Neural cell (in vitro differentiated cells): ENCODE results near the gene DHFR. TPM values are rescaled to one million over a fixed set of nuclear protein-coding genes. Genes with fewer than 3 reads are reported as not detected.

Experiments
- H2AFZ ChIP-seq: fragments of 200-600, 300-800 bp; sonication (generic), shearing (Covaris generic); 2 replicates; pipeline ENCODE4 v1.6.0; 2014; ENCODE audit warnings: low read depth, mild to moderate bottlenecking, antibody characterized with exemption, low read length, moderate library complexity
- H3F3A ChIP-seq: fragments of 200-600 bp; shearing (Covaris generic); 2 replicates; pipeline ENCODE4 v1.6.1; 2016; ENCODE audit warnings: mild to moderate bottlenecking, moderate library complexity, mixed read lengths, antibody characterized with exemption, low read length; ENCODE audit not compliant: insufficient read depth, poor library complexity, severe bottlenecking
- H3K27ac ChIP-seq: fragments of 200-600, 300-800 bp; sonication (generic), shearing (Covaris generic); 2 replicates; pipeline ENCODE4 v1.5.1; 2014; ENCODE audit warnings: mild to moderate bottlenecking, low read length, moderate library complexity
- H3K27me3 ChIP-seq: fragments of 300-800, 200-600 bp; sonication (generic), shearing (Covaris generic); 2 replicates; pipeline ENCODE4 v1.6.0; 2014; ENCODE audit warnings: mild to moderate bottlenecking, low read depth, low read length, moderate library complexity; ENCODE audit not compliant: insufficient read depth
- H3K36me3 ChIP-seq: fragments of 300-800, 200-600 bp; sonication (generic), shearing (Covaris generic); 2 replicates; pipeline ENCODE4 v1.5.1; 2014; ENCODE audit warnings: mild to moderate bottlenecking, antibody characterized with exemption, low read length, moderate library complexity; ENCODE audit not compliant: insufficient read depth
- H3K4me2 ChIP-seq: fragments of 300-800, 200-600 bp; sonication (generic), shearing (Covaris generic); 2 replicates; pipeline ENCODE4 v1.6.0; 2014; ENCODE audit warnings: mild to moderate bottlenecking, low read length
- H3K4me3 ChIP-seq: fragments of 300-800, 200-600 bp; sonication (generic), shearing (Covaris generic); 2 replicates; pipeline ENCODE4 v1.5.1; 2014; ENCODE audit warnings: mild to moderate bottlenecking, low read length, moderate library complexity
- H3K79me2 ChIP-seq: fragments of 200-600 bp; shearing (Covaris generic); replicated peaks from 2 replicates; pipeline ENCODE4 v1.6.0; 2014; ENCODE audit warnings: mild to moderate bottlenecking, low read length, moderate library complexity; ENCODE audit not compliant: insufficient read depth
- H3K9ac ChIP-seq: fragments of 300-800, 200-600 bp; sonication (generic), shearing (Covaris generic); 2 replicates; pipeline ENCODE4 v1.6.1; 2016; ENCODE audit warnings: mild to moderate bottlenecking, low read length, mixed read lengths
- H3K9me2 ChIP-seq: fragments of 200-600 bp; shearing (Covaris generic); 2 replicates; pipeline ENCODE4 v1.6.1; 2016; ENCODE audit warnings: mild to moderate bottlenecking, low read length, mixed read lengths; ENCODE audit not compliant: insufficient read depth
- H3K9me3 ChIP-seq: fragments of 200-600, 300-800 bp; sonication (generic), shearing (Covaris generic); 2 replicates; pipeline ENCODE4 v1.6.1; 2016; ENCODE audit warnings: mild to moderate bottlenecking, mixed run types, low read length, moderate library complexity, mixed read lengths
- H4K20me1 ChIP-seq: fragments of 200-600 bp; shearing (Covaris generic); 2 replicates; pipeline ENCODE4 v1.6.1; 2016; ENCODE audit warnings: mild to moderate bottlenecking, mixed run types; ENCODE audit not compliant: insufficient read depth
- EP300 ChIP-seq: fragments of 450-650 bp; conservative IDR thresholded peaks from 2 replicates; pipeline ENCODE4 v1.6.1; 2014; ENCODE audit warnings: antibody characterized with exemption, mild to moderate bottlenecking, moderate library complexity; ENCODE audit not compliant: poor library complexity, severe bottlenecking
- EZH2 ChIP-seq: fragments of 200-600, 300-800 bp; shearing (Covaris generic), sonication (generic); IDR thresholded peaks from 2 replicates; pipeline ENCODE4 v1.6.1; 2014; ENCODE audit warnings: antibody characterized with exemption, low read length, borderline replicate concordance, mild to moderate bottlenecking; ENCODE audit not compliant: insufficient read depth, poor library complexity, severe bottlenecking
- MXI1 ChIP-seq: fragments of 450-650 bp; conservative IDR thresholded peaks from 2 replicates; pipeline ENCODE4 v1.6.1; 2014; ENCODE audit warnings: antibody characterized with exemption, mild to moderate bottlenecking; ENCODE audit not compliant: poor library complexity, severe bottlenecking
- POLR2AphosphoS5 ChIP-seq: IDR thresholded peaks from 2 replicates; pipeline ENCODE4 v1.6.1; 2012
- RAD21 ChIP-seq: fragments of 450-650 bp; conservative IDR thresholded peaks from 2 replicates; pipeline ENCODE4 v1.6.1; 2014; ENCODE audit warnings: antibody characterized with exemption, mild to moderate bottlenecking, moderate library complexity
- SMC3 ChIP-seq: fragments of 450-650 bp; conservative IDR thresholded peaks from 2 replicates; pipeline ENCODE4 v1.6.1; 2014; ENCODE audit warnings: antibody characterized with exemption, mild to moderate bottlenecking, moderate library complexity; ENCODE audit not compliant: poor library complexity
- TAF1 ChIP-seq: IDR thresholded peaks from 2 replicates; pipeline ENCODE4 v1.6.1; 2012; ENCODE audit warnings: low read depth
- polyA plus RNA-seq: library from polyadenylated mRNA; depleted of rRNA; stranded (reverse); fragments of >200 nt; gene quantifications from 2 replicates; pipeline ENCODE4 v1.2.3, GENCODE V29; 2014
- TF ChIP-seq, protein P1 (sequence below): IDR thresholded peaks from 2 replicates; pipeline ENCODE4 v1.6.1; 2012; ENCODE audit warnings: borderline replicate concordance
- TF ChIP-seq, protein P2 (sequence below): fragments of 450-650 bp; IDR thresholded peaks from 2 replicates; pipeline ENCODE4 v1.5.1; 2014; ENCODE audit warnings: antibody characterized with exemption, mild to moderate bottlenecking, moderate library complexity; ENCODE audit not compliant: poor library complexity, severe bottlenecking

Gene DHFR
- polyA plus RNA-seq, 1 donor from 2014 or later: 21.2 TPM

DNA sequence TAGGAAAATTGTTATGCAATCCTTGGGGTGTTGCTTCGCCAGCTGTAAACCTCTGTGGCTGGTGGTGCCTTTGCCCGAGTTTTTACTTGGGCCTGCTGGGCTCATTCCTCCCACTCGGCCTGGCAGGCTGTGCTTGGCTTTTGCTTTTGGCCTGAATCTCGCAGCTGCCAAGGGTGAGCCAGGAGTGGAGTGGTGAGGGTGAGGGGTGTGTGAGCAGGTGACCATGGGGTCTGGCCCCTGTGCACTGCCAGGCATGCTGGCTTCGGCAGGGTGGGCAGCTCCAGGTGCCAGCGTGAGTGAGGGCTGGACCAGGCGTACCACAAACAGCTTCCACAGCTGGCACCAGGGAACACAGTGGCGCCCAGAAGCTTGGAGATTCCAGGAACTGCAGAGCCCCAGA is 12.6 kb upstream of the DHFR start:
- H3K9me3 ChIP-seq: no peaks in the 10 kb centered on the region
- H3K27me3 ChIP-seq: no peaks in the 10 kb centered on the region
- no peak overlapping the region for H2AFZ ChIP-seq
- H3K79me2 ChIP-seq: no peaks in the 10 kb centered on the region
- TF ChIP-seq RAD21 (no peak), EZH2 (no peak), MXI1 (no peak), SMC3 (no peak), EP300 (no peak), POLR2AphosphoS5 (no peak), TAF1 (no peak)
- TF ChIP-seq, protein P1, sequence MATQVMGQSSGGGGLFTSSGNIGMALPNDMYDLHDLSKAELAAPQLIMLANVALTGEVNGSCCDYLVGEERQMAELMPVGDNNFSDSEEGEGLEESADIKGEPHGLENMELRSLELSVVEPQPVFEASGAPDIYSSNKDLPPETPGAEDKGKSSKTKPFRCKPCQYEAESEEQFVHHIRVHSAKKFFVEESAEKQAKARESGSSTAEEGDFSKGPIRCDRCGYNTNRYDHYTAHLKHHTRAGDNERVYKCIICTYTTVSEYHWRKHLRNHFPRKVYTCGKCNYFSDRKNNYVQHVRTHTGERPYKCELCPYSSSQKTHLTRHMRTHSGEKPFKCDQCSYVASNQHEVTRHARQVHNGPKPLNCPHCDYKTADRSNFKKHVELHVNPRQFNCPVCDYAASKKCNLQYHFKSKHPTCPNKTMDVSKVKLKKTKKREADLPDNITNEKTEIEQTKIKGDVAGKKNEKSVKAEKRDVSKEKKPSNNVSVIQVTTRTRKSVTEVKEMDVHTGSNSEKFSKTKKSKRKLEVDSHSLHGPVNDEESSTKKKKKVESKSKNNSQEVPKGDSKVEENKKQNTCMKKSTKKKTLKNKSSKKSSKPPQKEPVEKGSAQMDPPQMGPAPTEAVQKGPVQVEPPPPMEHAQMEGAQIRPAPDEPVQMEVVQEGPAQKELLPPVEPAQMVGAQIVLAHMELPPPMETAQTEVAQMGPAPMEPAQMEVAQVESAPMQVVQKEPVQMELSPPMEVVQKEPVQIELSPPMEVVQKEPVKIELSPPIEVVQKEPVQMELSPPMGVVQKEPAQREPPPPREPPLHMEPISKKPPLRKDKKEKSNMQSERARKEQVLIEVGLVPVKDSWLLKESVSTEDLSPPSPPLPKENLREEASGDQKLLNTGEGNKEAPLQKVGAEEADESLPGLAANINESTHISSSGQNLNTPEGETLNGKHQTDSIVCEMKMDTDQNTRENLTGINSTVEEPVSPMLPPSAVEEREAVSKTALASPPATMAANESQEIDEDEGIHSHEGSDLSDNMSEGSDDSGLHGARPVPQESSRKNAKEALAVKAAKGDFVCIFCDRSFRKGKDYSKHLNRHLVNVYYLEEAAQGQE: no peak
- TF ChIP-seq, protein P2, sequence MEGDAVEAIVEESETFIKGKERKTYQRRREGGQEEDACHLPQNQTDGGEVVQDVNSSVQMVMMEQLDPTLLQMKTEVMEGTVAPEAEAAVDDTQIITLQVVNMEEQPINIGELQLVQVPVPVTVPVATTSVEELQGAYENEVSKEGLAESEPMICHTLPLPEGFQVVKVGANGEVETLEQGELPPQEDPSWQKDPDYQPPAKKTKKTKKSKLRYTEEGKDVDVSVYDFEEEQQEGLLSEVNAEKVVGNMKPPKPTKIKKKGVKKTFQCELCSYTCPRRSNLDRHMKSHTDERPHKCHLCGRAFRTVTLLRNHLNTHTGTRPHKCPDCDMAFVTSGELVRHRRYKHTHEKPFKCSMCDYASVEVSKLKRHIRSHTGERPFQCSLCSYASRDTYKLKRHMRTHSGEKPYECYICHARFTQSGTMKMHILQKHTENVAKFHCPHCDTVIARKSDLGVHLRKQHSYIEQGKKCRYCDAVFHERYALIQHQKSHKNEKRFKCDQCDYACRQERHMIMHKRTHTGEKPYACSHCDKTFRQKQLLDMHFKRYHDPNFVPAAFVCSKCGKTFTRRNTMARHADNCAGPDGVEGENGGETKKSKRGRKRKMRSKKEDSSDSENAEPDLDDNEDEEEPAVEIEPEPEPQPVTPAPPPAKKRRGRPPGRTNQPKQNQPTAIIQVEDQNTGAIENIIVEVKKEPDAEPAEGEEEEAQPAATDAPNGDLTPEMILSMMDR: no peak
- H3K9ac ChIP-seq: no peak overlapping the region
- no peaks in the 10 kb centered on the region for H4K20me1 ChIP-seq
- H3K27ac ChIP-seq: no peak overlapping the region
- H3K9me2 ChIP-seq: no peaks in the 10 kb centered on the region
- H3K4me2 ChIP-seq: no peak overlapping the region
- no peak overlapping the region for H3K4me3 ChIP-seq
- no peaks in the 10 kb centered on the region for H3F3A ChIP-seq
- H3K36me3 ChIP-seq: no peaks in the 10 kb centered on the region

DNA sequence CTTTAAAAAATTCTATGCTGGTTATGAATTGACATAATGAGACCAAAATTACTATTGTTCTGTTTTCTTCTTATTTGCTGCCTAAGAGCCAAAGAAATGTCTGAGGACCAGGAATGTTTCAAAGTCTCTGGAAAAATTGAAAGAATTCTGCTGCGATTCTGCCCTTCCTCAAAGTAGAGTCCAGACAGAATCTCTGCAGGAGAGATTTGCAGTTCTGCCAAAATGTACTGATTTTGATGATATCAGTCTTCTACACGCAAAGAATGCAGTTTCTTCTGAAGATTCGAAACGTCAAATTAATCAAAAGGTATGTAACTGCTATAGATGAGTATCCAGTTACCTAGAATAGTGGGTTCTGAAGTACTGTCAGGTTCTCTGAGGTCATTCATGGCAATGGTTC is 10.3 kb upstream of the DHFR start:
- no peaks in the 10 kb centered on the region for H3F3A ChIP-seq
- H3K9ac ChIP-seq: no peak overlapping the region
- no peaks in the 10 kb centered on the region for H4K20me1 ChIP-seq
- no peak overlapping the region for H3K27ac ChIP-seq
- no peaks in the 10 kb centered on the region for H3K27me3 ChIP-seq
- no peaks in the 10 kb centered on the region for H3K36me3 ChIP-seq
- no peak overlapping the region for H3K4me2 ChIP-seq
- H3K79me2 ChIP-seq: no peaks in the 10 kb centered on the region
- TF ChIP-seq EZH2 (no peak), TAF1 (no peak), EP300 (no peak), SMC3 (no peak), MXI1 (no peak), RAD21 (no peak), POLR2AphosphoS5 (no peak)
- TF ChIP-seq, protein P1: no peak
- TF ChIP-seq, protein P2: no peak
- no peaks in the 10 kb centered on the region for H3K9me2 ChIP-seq
- no peak overlapping the region for H3K4me3 ChIP-seq
- H2AFZ ChIP-seq: no peak overlapping the region
- no peaks in the 10 kb centered on the region for H3K9me3 ChIP-seq
